Mononuclear cell (primary cell): ENCODE measurements around the gene LIFR. TPM values are rescaled to one million over a fixed set of nuclear protein-coding genes. Genes with fewer than 3 reads are reported as not detected.

Experiments used
- H3K27me3 ChIP-seq: 2 replicates; pipeline ENCODE4 v1.6.0; 2011; ENCODE audit warnings: low read length, control low read depth; ENCODE audit not compliant: insufficient read depth
- H3K4me1 ChIP-seq: 2 replicates; pipeline ENCODE4 v1.5.1; 2011; ENCODE audit warnings: mild to moderate bottlenecking, low read length, control low read depth; ENCODE audit not compliant: insufficient read depth
- H3K4me3 ChIP-seq: 2 replicates; pipeline ENCODE4 v1.5.1; 2011; ENCODE audit warnings: mild to moderate bottlenecking, low read length, moderate library complexity
- H3K9me3 ChIP-seq: 2 replicates; pipeline ENCODE4 v1.5.1; 2011; ENCODE audit warnings: low read depth, mild to moderate bottlenecking, control low read depth, low read length
- total RNA-seq: library from RNA; depleted of rRNA; stranded (reverse); fragments of >200 nt; gene quantifications from one replicate; pipeline ENCODE4 v1.2.3, GENCODE V29; 2012

Gene LIFR
- total RNA-seq, 1 donor: 0.31 TPM

GRCh38 chr5:38546691-38547146 lies 9.7 kb downstream of the LIFR start:
- Histone ChIP-seq H3K27me3 (peaks cover 11% of the 10 kb centered on the region), H3K4me1 (no peaks in the 10 kb centered on the region), H3K4me3 (no peak overlapping the region), H3K9me3 (no peaks in the 10 kb centered on the region)

- Histone ChIP-seq H3K4me3 (no peak overlapping the region), H3K9me3 (no peaks in the 10 kb centered on the region), H3K4me1 (no peaks in the 10 kb centered on the region), H3K27me3 (peaks cover 13% of the 10 kb centered on the region)
Observed at GRCh38 chr5:38543886-38544285, 12.6 kb downstream of the LIFR start.

- peaks cover 13% of the 10 kb centered on the region for H3K27me3 ChIP-seq
- no peaks in the 10 kb centered on the region for H3K4me1 ChIP-seq
- no peaks in the 10 kb centered on the region for H3K9me3 ChIP-seq
- no peak overlapping the region for H3K4me3 ChIP-seq
Observed at GRCh38 chr5:38543074-38543473, 13.4 kb downstream of the LIFR start.

- Histone ChIP-seq H3K9me3 (no peaks in the 10 kb centered on the region), H3K27me3 (peaks cover 13% of the 10 kb centered on the region), H3K4me1 (no peaks in the 10 kb centered on the region), H3K4me3 (no peak overlapping the region)
Observed at GRCh38 chr5:38541174-38541725, 15.2 kb downstream of the LIFR start.

- Histone ChIP-seq H3K4me3 (no peak overlapping the region), H3K27me3 (peaks cover 13% of the 10 kb centered on the region)
Observed at GRCh38 chr5:38540314-38540713, 16.1 kb downstream of the LIFR start.

GRCh38 chr5:38538161-38538560 lies 18.3 kb downstream of the LIFR start:
- H3K9me3 ChIP-seq: no peaks in the 10 kb centered on the region
- no peak overlapping the region for H3K4me3 ChIP-seq
- no peaks in the 10 kb centered on the region for H3K4me1 ChIP-seq
- H3K27me3 ChIP-seq: peaks cover 13% of the 10 kb centered on the region

More at GRCh38 chr5:38540314-38540713, 16.1 kb downstream of the LIFR start:
- Histone ChIP-seq H3K9me3 (no peaks in the 10 kb centered on the region), H3K4me1 (no peaks in the 10 kb centered on the region)

- Histone ChIP-seq H3K4me1 (no peaks in the 10 kb centered on the region), H3K4me3 (no peak overlapping the region), H3K9me3 (no peaks in the 10 kb centered on the region), H3K27me3 (peaks cover 13% of the 10 kb centered on the region)
Observed at GRCh38 chr5:38537505-38537904, 18.9 kb downstream of the LIFR start.

GRCh38 chr5:38536968-38537367 lies 19.5 kb downstream of the LIFR start:
- H3K4me1 ChIP-seq: no peaks in the 10 kb centered on the region
- no peak overlapping the region for H3K4me3 ChIP-seq
- no peaks in the 10 kb centered on the region for H3K9me3 ChIP-seq
- H3K27me3 ChIP-seq: peaks cover 17% of the 10 kb centered on the region

- H3K9me3 ChIP-seq: no peaks in the 10 kb centered on the region
- H3K4me3 ChIP-seq: no peak overlapping the region
- no peaks in the 10 kb centered on the region for H3K4me1 ChIP-seq
- peaks cover 14% of the 10 kb centered on the region for H3K27me3 ChIP-seq
Observed at GRCh38 chr5:38535845-38536244, 20.6 kb downstream of the LIFR start.

- H3K9me3 ChIP-seq: no peaks in the 10 kb centered on the region
- H3K4me3 ChIP-seq: no peak overlapping the region
- H3K4me1 ChIP-seq: no peaks in the 10 kb centered on the region
- peaks cover 16% of the 10 kb centered on the region for H3K27me3 ChIP-seq
Observed at GRCh38 chr5:38535248-38535750, 21.1 kb downstream of the LIFR start.

- no peaks in the 10 kb centered on the region for H3K4me1 ChIP-seq
- H3K4me3 ChIP-seq: no peak overlapping the region
- H3K27me3 ChIP-seq: peaks cover 7% of the 10 kb centered on the region
- no peaks in the 10 kb centered on the region for H3K9me3 ChIP-seq
Observed at GRCh38 chr5:38534156-38534453, 22.3 kb downstream of the LIFR start.

GRCh38 chr5:38533286-38534155 lies 22.9 kb downstream of the LIFR start:
- no peaks in the 10 kb centered on the region for H3K4me1 ChIP-seq
- H3K27me3 ChIP-seq: peaks cover 7% of the 10 kb centered on the region
- no peak overlapping the region for H3K4me3 ChIP-seq
- no peaks in the 10 kb centered on the region for H3K9me3 ChIP-seq

- no peak overlapping the region for H3K4me3 ChIP-seq
- H3K27me3 ChIP-seq: peaks cover 7% of the 10 kb centered on the region
- H3K9me3 ChIP-seq: no peaks in the 10 kb centered on the region
- H3K4me1 ChIP-seq: no peaks in the 10 kb centered on the region
Observed at GRCh38 chr5:38532165-38532669, 24.2 kb downstream of the LIFR start.

- Histone ChIP-seq H3K4me3 (no peak overlapping the region), H3K4me1 (no peaks in the 10 kb centered on the region), H3K27me3 (peaks cover 7% of the 10 kb centered on the region), H3K9me3 (no peaks in the 10 kb centered on the region)
Observed at GRCh38 chr5:38531518-38531917, 24.9 kb downstream of the LIFR start.

GRCh38 chr5:38529955-38530646 lies 26.3 kb downstream of the LIFR start:
- H3K9me3 ChIP-seq: no peaks in the 10 kb centered on the region
- no peak overlapping the region for H3K4me3 ChIP-seq
- peaks cover 15% of the 10 kb centered on the region for H3K27me3 ChIP-seq
- H3K4me1 ChIP-seq: no peaks in the 10 kb centered on the region
